B cell (primary cell): ENCODE results near the gene C10orf62.

ENCODE experiments used
- CTCF ChIP-seq: fragments of 200-600 bp; IDR thresholded peaks from one replicate; pipeline ENCODE4 v1.8.0; 2022; ENCODE audit warnings: antibody characterized with exemption, mild to moderate bottlenecking
- EZH2 ChIP-seq: IDR thresholded peaks from 2 replicates; pipeline ENCODE4 v1.6.1; 2012; ENCODE audit warnings: borderline replicate concordance, low read depth, mild to moderate bottlenecking, moderate library complexity, low read length; ENCODE audit not compliant: insufficient read depth, poor library complexity, severe bottlenecking

- no peak for TF ChIP-seq CTCF
- no peak for TF ChIP-seq EZH2
Measured at GRCh38 chr10:97623277-97623676, 33.8 kb downstream of the C10orf62 start.
